ENCODE results near the gene ITFG1.

DNA sequence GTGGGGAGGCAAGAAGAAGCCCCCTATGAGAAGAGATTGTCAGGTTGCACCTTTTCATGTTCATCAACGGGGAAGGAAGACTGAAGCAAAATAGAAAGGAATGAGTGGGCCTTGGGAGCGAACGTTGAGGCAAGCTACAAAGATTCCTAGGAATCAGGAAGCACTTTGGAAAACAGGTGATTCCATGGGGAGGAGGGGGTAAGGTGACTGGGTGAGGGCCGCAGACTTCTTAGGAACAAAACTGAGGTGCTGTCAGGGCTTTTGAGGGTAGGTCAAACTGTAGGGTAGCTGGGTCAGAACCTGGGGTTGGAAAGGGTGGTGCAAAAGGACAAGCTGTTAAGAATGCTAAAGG lies 528 bp downstream of the ITFG1 start:
- TF ChIP-seq, protein P1, sequence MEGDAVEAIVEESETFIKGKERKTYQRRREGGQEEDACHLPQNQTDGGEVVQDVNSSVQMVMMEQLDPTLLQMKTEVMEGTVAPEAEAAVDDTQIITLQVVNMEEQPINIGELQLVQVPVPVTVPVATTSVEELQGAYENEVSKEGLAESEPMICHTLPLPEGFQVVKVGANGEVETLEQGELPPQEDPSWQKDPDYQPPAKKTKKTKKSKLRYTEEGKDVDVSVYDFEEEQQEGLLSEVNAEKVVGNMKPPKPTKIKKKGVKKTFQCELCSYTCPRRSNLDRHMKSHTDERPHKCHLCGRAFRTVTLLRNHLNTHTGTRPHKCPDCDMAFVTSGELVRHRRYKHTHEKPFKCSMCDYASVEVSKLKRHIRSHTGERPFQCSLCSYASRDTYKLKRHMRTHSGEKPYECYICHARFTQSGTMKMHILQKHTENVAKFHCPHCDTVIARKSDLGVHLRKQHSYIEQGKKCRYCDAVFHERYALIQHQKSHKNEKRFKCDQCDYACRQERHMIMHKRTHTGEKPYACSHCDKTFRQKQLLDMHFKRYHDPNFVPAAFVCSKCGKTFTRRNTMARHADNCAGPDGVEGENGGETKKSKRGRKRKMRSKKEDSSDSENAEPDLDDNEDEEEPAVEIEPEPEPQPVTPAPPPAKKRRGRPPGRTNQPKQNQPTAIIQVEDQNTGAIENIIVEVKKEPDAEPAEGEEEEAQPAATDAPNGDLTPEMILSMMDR (IDR thresholded peaks at IDR 0.05), result no peak
- TF ChIP-seq POLR2A (IDR thresholded peaks at IDR 0.05), result no peak

All from lower leg skin (tissue), 3 donors.